DND-41 (cell line): Measurements from ENCODE around the gene HOXA13.

Source experiments
- ATAC-seq: fragments of 200-7000 bp; cut with Tn5 transposase; 3 replicates; pipeline ENCODE4 v1.9.1; 2021; ENCODE audit warnings: low read depth; ENCODE audit not compliant: insufficient read depth
- DNase-seq: peaks from one replicate; pipeline ENCODE4 v3.0.0-alpha.2; 2020
- H2AFZ ChIP-seq: 2 replicates; pipeline ENCODE4 v1.6.0; 2012; ENCODE audit warnings: low read depth, low read length
- H3K27ac ChIP-seq: 2 replicates; pipeline ENCODE4 v1.5.1; 2012; ENCODE audit warnings: low read length, inconsistent platforms
- H3K27me3 ChIP-seq: fragments of 200-600 bp; sonication (generic); 2 replicates; pipeline ENCODE4 v1.6.0; 2012; ENCODE audit warnings: low read length, mild to moderate bottlenecking, inconsistent platforms; ENCODE audit not compliant: insufficient read depth, poor library complexity
- H3K36me3 ChIP-seq: 2 replicates; pipeline ENCODE4 v1.5.1; 2012; ENCODE audit warnings: low read length, inconsistent platforms; ENCODE audit not compliant: insufficient read depth
- H3K4me1 ChIP-seq: 2 replicates; pipeline ENCODE4 v1.5.1; 2012; ENCODE audit warnings: mild to moderate bottlenecking, low read length; ENCODE audit not compliant: insufficient read depth
- H3K4me2 ChIP-seq: 2 replicates; pipeline ENCODE4 v1.6.0; 2012; ENCODE audit warnings: mild to moderate bottlenecking, moderate library complexity, low read length, inconsistent platforms; ENCODE audit not compliant: insufficient read depth
- H3K4me3 ChIP-seq, 2 experiments: fragments of 200-600 bp in 1 of 2; shearing (Covaris generic) in 1 of 2; 2 replicates each; pipeline ENCODE4 v1.5.1; 2012 to 2016; ENCODE audit warnings: inconsistent platforms in 2 of 2, low read length in 2 of 2, mild to moderate bottlenecking in 2 of 2, low read depth in 1 of 2, moderate library complexity in 1 of 2
- H3K79me2 ChIP-seq: 2 replicates; pipeline ENCODE4 v1.6.0; 2012; ENCODE audit warnings: low read length, inconsistent platforms; ENCODE audit not compliant: insufficient read depth
- H3K9ac ChIP-seq: 2 replicates; pipeline ENCODE4 v1.6.0; 2012; ENCODE audit warnings: low read depth, mild to moderate bottlenecking, inconsistent platforms, low read length, moderate library complexity
- H3K9me3 ChIP-seq: 2 replicates; pipeline ENCODE4 v1.5.1; 2012; ENCODE audit warnings: low read length, moderate library complexity, mild to moderate bottlenecking, inconsistent platforms; ENCODE audit not compliant: insufficient read depth, severe bottlenecking
- H4K20me1 ChIP-seq: 2 replicates; pipeline ENCODE4 v1.6.0; 2012; ENCODE audit warnings: low read length; ENCODE audit not compliant: insufficient read depth
- EZH2 ChIP-seq: IDR thresholded peaks from 3 replicates; pipeline ENCODE4 v1.6.1; 2012; ENCODE audit warnings: borderline replicate concordance, low read depth, mild to moderate bottlenecking, moderate library complexity, low read length, inconsistent platforms; ENCODE audit not compliant: severe bottlenecking
- TF ChIP-seq, protein P1 (sequence below): IDR thresholded peaks from 2 replicates; pipeline ENCODE4 v1.5.1; 2012; ENCODE audit warnings: borderline replicate concordance, low read length, moderate library complexity, mild to moderate bottlenecking; ENCODE audit not compliant: poor library complexity, severe bottlenecking; ENCODE audit errors: extremely low read depth

HOXA13 gene

DNA sequence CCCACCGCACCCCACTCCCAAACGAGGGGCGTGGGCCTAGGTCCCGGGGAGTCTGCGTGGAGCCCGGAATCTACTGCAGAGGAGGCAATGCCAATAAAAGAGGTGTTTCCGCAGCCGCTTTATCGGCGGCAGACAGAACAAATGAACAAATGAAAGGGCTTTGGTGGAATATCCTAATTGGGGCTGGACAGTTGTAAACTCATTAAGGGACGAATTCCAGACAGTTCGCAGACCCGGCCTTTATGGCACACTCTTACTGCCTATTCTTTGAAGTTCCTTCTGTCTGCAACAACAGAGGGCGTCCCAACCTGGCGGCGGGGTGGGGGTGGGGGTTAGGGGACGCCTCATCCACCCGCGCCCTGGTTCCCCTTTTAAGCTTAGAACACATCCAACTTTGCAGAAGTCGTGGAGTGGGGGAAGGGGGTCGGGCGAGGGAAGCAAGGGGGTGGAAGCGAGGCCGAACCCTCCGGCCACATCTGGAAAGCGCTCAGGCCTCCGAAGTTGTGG lies 38.6 kb downstream of the HOXA13 start:
- DNase-seq, result no peak
- H3K4me1 ChIP-seq, result peaks cover 21% of the 10 kb centered on the region
- H4K20me1 ChIP-seq, result no peaks in the 10 kb centered on the region
- no peaks in the 10 kb centered on the region for H3K79me2 ChIP-seq
- no peaks in the 10 kb centered on the region for H3K36me3 ChIP-seq
- no peaks in the 10 kb centered on the region for H3K9me3 ChIP-seq
- no peaks in the 10 kb centered on the region for H3K27me3 ChIP-seq
- no peak; the same call in 2 of the 3 replicates for ATAC-seq
- peak overlapping the region; percentile 93 for H3K4me2 ChIP-seq
- H3K4me3 ChIP-seq, result peak overlapping the region; percentile 15 to 64; a peak in 3 of 4 replicates
- TF ChIP-seq, protein P1, sequence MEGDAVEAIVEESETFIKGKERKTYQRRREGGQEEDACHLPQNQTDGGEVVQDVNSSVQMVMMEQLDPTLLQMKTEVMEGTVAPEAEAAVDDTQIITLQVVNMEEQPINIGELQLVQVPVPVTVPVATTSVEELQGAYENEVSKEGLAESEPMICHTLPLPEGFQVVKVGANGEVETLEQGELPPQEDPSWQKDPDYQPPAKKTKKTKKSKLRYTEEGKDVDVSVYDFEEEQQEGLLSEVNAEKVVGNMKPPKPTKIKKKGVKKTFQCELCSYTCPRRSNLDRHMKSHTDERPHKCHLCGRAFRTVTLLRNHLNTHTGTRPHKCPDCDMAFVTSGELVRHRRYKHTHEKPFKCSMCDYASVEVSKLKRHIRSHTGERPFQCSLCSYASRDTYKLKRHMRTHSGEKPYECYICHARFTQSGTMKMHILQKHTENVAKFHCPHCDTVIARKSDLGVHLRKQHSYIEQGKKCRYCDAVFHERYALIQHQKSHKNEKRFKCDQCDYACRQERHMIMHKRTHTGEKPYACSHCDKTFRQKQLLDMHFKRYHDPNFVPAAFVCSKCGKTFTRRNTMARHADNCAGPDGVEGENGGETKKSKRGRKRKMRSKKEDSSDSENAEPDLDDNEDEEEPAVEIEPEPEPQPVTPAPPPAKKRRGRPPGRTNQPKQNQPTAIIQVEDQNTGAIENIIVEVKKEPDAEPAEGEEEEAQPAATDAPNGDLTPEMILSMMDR, result no peak
- TF ChIP-seq EZH2, result no peak
- H3K9ac ChIP-seq, result peak overlapping the region; percentile 68
- H3K27ac ChIP-seq, result peak overlapping the region; percentile 80
- peak overlapping the region; percentile 97 for H2AFZ ChIP-seq

- H3K9ac ChIP-seq, result peak overlapping the region; percentile 68
- H3K27me3 ChIP-seq, result no peaks in the 10 kb centered on the region
- H3K4me1 ChIP-seq, result peaks cover 22% of the 10 kb centered on the region
- peak; percentile 87 for DNase-seq
- TF ChIP-seq, protein P1, result peak; percentile 98
- no peak for TF ChIP-seq EZH2
- ATAC-seq, result peak; percentile 78
- peaks cover 1% of the 10 kb centered on the region for H3K79me2 ChIP-seq
- no peaks in the 10 kb centered on the region for H4K20me1 ChIP-seq
- H3K4me3 ChIP-seq, result peak overlapping the region; percentile 15 to 64; a peak in 3 of 4 replicates
- H3K36me3 ChIP-seq, result no peaks in the 10 kb centered on the region
- H3K4me2 ChIP-seq, result peak overlapping the region; percentile 93
- no peaks in the 10 kb centered on the region for H3K9me3 ChIP-seq
- H3K27ac ChIP-seq, result peak overlapping the region; percentile 80
- peak overlapping the region; percentile 97 for H2AFZ ChIP-seq
Measured at GRCh38 chr7:27160546-27161213, 39.2 kb downstream of the HOXA13 start.

DNA sequence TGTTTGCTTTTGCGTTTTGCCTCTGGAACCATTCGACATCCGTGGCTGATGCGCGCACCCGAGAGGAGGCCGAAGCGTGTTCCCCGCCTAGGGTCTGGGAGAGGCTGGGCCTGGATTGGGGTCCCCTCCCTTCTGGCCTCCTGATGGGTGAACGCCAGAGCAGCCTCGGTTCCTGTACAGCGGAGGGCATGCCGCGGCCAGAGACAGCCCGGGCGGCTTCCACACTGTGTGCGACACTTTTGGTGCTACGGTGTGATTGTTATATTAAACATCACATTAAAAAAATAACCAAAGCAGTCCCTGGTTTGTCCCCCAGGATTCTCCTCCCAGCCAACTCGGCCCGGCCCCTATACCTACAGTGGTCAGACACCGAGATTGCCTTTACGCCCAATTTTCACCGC lies 39.7 kb downstream of the HOXA13 start:
- Histone ChIP-seq H3K4me2 (peak overlapping the region; percentile 93), H3K4me1 (peaks cover 28% of the 10 kb centered on the region), H2AFZ (peak overlapping the region; percentile 97), H3K9me3 (no peaks in the 10 kb centered on the region), H3K27ac (no peak overlapping the region), H3K36me3 (no peaks in the 10 kb centered on the region), H3K79me2 (peaks cover 6% of the 10 kb centered on the region), H3K27me3 (no peaks in the 10 kb centered on the region), H3K4me3 (peak overlapping the region in 1 of 2 experiments; percentile 64; a peak in 1 of 4 replicates), H4K20me1 (no peaks in the 10 kb centered on the region), H3K9ac (peak overlapping the region; percentile 68)
- DNase-seq (no peak), ATAC-seq (no peak)
- TF ChIP-seq, protein P1, result no peak
- TF ChIP-seq EZH2, result no peak
